Effector CD8-positive, alpha-beta T cell (primary cell): ENCODE results near the gene RHEB.

Source experiments
- DNase-seq: peaks from one replicate; lab custom pipeline; 2025; lab: John Stamatoyannopoulos, UW

Gene RHEB

DNA sequence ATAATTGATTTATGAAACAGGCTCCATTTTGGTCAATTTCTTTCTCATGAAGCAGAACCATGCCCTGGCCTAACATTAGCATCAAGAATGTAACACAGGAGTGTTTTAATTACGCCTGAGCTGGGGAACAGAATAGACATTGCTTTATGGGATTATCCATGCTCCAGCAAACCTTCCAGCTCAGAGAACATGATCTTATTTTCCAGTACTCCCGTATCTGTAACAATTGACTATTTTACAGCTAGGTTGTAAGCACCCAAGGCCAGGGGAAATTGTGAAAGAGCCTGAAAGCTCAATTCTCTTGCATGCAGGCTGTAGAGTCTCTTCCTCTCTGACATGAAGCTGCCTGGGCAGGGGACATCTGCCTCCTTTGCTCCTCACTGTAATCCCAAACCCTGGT lies 49.0 kb downstream of the RHEB start:
- DNase-seq = no peak

- DNase-seq = no peak
Observed at GRCh38 chr7:151469281-151469680, 50.4 kb downstream of the RHEB start.

DNA sequence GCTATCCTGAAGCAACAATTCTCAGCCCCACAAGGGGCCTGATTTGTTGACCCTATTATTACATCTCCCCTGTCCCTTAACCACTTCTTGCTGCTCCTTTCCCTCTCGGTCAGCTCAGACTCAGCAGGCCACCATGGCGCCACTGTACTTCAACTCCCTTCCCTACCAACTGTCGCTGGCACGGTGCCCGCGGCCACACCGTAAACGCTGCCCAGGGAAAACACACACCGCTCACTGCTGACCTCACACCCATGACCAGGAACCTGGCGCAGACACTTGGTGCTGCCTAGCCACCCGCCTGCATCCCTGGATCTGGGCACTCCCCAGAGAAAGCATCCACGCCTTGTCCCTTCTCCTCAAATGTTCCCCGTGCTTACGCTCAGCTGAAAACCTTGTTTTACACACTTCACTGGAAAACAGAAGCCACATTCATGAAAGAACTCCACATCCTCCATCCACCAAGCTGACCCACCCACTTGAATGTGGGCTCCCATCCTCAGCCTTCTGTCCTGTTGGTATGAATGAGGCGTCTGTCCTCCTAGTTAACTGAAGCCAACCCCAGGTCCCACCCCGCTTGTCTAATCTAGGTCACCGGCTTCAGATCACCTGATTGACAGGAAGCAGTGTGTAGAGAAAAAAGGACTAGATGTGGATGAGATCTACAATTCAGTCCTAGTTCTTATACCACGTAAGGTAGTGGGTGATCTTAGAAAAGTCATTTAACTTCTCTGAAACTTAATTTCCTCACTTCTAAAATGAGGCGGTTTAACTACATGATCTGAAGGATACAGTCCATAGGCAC lies 51.3 kb downstream of the RHEB start:
- DNase-seq = no peak

DNA sequence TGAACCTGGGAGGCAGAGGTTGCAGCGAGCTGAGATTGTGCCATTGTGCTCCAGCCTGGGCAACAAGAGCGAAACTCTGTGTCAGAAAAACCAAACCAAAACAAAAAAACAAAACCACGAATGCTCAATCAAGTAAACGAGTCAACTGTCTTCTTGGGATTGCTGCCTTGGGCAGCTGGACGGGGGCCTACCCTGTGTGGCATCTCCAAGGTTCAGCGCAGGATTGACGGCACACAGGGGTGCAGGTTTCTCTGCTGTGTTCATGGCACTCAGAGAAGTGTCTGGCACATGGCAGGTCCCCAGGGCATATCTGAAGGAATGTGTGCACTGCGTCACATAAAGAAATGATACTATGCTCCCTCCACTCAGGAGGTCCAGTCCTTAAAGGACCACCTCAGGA lies 54.5 kb downstream of the RHEB start:
- DNase-seq = no peak

DNA sequence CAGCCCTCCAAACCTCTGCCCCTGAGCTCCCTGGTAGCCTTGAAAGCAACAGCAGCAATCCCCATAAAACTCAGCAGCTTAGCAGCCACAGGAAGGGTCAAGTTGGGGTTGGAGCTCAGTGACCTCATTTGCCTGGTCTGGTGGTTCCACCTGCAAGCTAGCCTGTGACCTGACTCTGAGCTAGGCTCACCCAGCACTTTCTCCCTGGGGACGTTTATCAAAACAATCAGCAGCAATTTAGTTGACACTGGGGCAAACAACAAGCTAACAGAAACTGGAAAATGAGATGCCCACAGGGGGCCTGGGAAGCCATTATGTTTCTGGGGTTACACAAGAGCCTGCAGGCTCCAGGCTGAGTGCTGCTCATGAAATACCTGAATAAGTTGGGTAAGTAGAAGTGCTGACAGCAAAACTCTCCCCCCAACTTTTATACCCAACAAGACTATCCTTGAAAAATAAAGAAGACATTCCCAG lies 57.4 kb downstream of the RHEB start:
- no peak for DNase-seq

GRCh38 chr7:151461942-151462230 lies 57.8 kb downstream of the RHEB start:
- DNase-seq = no peak

- no peak for DNase-seq
Observed at GRCh38 chr7:151461096-151461941, 58.4 kb downstream of the RHEB start.

DNA sequence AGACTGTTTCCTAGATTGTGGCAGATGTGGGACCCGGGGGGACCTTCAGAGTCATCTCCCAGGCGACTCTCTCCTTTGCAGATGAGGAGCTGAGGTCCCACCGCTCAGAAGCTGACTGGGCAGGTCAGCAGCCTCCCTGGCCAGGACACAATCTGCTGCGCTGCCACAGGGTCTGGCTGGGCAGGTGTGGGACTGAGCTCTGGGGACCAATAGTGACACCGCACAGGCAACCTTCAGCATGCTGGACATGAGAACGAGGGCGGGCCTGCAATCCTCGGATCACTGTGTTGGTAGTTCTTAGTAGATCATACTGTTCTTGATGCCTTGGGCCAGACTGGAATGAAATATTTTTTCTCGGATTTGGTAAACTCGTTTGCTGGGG lies 59.2 kb downstream of the RHEB start:
- no peak for DNase-seq

DNA sequence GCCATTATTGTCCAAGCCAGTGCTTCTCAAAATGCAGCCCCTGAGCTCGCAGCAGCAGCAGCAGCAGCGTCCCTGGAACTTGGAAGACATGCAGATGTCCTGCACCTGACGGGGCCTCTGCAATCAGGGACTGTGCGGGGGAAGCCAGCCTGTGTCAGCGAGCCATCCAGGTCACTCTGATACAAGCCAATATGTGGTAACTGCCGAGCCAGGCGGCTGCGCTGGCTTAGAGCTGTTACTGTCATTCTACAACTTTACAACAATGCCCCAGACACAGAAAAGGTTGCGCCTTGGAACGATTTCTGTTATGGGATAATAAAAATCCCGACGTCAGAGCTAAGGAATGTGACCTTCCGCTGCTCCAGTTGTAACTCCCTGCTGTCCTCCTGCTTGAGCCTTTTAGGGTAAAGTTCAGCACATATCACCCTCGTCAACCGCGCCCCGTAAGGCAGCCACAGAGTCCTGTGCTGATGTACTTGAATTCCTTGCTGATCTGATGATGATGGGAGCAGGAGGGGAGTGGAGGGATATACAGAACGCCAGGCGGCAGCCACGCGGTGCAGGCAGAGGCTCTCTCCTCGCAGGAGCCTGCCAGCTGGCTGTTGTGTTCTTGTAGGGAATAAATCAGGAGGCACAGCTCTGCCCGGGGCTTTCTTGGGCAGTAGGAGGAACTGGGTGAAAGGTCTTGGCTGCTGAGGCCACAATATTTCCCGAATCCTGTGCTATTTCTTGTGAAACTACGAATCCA lies 59.8 kb downstream of the RHEB start:
- DNase-seq = no peak

DNA sequence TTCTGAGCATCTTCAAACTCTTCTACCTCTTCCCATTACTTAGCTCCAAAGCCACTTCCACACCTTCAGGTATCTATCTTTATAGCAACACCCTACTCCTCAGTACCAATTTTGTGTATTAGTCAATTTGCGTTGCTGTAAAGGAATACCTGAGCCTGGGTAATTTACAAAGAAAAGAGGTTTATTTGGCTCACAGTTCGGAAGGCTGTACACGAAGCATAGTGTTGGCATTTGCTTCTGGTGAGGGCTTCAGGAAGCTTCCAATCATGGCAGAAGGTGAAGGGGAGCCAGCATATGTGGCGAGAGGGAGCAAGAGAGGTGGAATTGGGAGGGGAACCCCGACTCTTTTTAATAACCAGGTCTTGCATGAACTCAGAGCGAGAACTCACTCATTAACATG lies 62.2 kb downstream of the RHEB start:
- no peak for DNase-seq

DNA sequence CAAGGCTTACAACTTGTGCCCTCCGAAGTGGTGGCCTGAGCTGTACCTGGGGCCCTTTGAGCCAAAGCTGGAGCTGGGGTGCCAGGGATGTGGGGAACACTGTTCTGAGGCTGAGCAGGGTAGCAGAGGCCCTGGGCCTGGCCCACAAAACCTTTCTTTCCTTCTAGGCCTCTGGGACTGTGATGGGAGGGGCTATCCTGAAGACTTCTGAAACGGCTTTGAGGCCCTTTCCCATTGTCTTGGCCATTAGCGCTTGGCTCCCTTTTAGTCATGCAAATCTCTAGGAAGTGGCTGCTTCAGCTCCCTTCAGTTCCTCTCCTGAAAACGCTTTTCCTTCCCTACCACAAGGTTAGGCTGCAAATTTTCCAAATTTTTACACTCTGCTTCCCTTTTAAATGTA lies 62.9 kb downstream of the RHEB start:
- DNase-seq = no peak

DNA sequence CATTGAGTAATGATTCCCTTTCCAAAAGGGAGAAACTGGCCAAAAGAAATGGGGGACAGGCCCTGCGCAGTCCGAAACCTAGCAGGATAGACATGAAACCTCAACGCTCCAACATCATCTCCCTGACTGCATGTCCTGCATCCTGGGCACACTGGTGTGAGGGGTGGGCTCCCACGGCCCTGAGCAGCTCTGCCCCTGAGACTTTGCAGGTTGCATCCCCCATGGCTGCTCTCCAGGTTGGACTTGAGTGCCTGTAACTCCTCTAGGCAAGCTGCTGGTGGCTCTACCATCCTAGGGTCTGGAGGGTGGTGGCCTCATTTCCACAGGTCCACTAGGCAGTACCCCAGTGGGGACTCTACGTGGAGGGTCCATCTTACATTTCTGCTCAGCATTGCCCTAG lies 63.4 kb downstream of the RHEB start:
- DNase-seq = no peak

DNA sequence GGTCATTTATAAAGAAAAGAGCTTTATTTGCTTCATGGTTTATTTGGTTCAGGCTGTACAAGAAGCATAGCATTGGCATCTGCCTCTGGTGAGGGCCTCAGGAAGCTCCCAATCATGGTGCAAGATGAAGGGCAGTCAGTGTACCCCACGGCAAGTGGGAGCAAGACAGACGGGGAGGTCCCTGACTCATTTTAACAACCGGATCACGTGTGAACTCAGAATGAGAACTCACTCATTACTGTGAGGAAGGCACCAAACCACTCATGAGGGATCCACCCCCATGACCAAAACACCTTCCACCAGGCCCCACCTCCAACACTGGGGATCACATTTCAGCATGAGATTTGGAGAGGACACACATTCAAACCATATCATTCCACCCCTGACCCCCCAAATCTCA lies 64.0 kb downstream of the RHEB start:
- DNase-seq = no peak

- DNase-seq = no peak
Observed at GRCh38 chr7:151454932-151455530, 64.7 kb downstream of the RHEB start.

DNA sequence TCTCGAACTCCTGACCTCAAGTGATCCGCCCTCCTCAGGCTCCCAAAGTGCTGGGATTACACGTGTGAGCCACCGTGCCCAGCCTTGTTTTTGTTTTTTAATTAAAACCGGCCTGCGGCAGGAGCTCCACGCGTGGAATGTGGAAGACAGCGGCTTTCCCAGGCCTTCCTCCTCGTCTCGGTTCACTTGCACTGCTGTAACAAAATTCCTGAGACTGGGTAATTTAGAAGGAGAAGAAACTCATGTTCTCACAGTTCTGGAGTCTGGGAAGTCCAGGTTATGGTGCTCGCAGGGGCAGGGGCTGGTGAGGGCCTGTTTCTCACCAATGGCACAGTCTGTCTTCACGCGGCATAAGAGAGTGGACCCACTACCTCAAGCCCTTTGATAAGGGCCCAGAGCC lies 65.4 kb downstream of the RHEB start:
- DNase-seq = no peak

DNA sequence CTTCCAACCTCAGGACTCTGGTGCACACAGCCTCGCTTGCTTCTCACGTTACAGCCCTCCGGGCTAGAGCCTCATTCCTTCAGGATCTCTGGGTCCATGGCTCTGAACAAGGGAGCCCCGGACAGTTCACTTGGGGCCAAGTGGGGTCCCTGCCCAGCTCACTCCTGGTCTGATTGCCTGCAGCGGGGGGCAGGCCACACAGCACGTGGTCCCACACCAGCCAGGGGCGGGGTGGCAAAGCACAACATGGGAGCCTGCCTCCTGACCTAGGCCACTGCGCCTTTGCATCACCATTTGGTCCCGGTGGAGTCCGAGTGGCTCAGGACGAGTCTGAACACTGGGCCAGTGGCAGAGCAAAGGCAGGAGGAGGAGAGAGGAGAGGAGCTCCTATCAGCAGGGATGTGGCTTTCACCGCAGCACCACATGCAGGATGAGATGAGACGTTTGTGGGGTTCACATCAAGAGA lies 66.3 kb downstream of the RHEB start:
- no peak for DNase-seq

DNA sequence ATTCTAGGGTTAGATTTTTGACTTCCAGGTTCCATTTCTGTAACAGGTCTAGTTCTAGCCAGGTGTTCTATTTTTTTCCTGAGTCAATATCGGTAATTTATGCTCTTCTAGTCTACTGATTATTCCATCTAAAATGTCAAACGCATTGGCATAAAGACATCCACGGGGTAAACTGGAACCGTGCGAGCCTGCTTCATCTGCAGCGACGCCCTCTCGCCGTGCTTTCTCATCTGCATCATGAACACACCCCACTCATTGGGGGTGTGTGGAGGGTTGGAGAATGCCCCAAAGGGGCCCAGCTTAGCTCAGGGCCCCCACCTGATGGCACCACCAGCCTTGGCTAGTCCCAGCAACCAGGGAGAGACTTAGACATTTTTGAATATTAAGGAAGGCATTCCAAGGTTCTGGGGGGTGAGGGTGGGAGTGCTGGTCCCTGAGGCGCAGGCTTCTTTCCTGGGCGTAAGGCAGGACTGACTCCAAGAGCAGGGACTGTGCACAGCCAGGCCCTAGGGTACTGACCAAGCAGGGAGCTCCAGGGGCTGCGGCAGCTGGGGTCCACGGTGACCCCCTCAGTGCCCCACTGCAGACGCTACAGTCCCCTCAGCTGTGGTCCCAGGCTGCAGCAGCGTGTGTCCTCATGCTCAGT lies 66.9 kb downstream of the RHEB start:
- no peak for DNase-seq

DNA sequence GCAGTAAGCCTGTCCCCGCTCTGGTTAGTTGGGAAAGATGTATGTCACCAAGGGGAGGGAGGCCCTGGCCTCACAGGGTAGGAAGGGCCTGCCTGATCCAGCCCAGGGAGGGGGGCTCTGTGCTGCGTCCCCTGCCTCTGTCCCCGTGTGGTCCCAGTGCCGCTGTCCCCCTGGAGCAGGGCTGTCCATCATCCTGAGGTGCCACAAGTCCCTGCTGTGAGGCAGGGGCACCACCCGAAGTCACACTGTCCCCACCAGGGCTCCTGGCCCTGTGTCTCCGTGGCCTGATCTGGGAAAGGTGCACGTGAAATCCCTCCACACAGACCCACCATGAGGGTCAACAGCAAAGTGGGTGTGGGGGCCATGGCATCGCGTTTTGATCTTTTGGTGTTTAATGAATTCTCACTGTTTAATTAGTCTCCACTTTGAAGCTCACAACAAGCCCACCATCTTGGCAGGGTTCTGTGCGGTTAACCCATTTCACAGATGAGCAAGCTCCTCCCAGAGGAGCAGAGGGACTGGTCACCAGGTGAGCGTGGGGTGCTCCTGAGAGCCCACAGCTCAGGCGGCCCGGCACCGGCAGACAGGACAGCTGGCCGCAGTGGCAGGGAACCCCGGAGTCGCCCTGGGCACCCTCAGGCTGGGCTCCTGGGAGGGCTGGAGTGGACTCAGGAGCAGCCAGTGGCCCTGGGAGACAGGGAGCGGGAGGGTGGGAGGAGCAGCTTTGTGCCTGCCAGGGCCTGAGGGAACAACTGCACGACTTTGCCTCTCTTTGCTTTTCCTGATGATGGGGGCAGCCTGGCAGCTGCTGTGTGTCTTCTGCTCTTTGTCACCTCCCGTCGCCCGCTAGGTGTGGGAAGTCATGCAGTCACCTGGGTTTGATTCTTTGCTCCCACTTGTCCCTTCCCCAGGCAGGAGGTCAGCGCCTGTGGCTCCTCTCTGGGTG lies 67.8 kb downstream of the RHEB start:
- DNase-seq = no peak

GRCh38 chr7:151451156-151451555 lies 68.5 kb downstream of the RHEB start:
- no peak for DNase-seq

- DNase-seq = no peak
Observed at GRCh38 chr7:151449990-151450389, 69.7 kb downstream of the RHEB start.
